Neural progenitor cell (in vitro differentiated cells): ENCODE data around the gene FBXO46. TPM values are rescaled to one million over a fixed set of nuclear protein-coding genes. Genes with fewer than 3 reads are reported as not detected.
A peak's percentile ranks its signal among the peaks of the same experiment; 100 is the strongest.

Experiments used
- DNase-seq: peaks from one replicate; pipeline ENCODE4 v3.0.0-alpha.2; 2016; ENCODE audit warnings: low spot score
- H2AFZ ChIP-seq: fragments of 200-600 bp; sonication (generic); replicated peaks from 2 replicates; pipeline ENCODE4 v1.6.1; 2016; ENCODE audit warnings: antibody characterized with exemption
- H3F3A ChIP-seq: fragments of 200-600 bp; sonication (generic); 2 replicates; pipeline ENCODE4 v1.6.1; 2016; ENCODE audit warnings: antibody characterized with exemption, low read depth
- H3K27ac ChIP-seq: fragments of 200-600 bp; sonication (generic); 2 replicates; pipeline ENCODE4 v1.5.1; 2016; ENCODE audit warnings: mild to moderate bottlenecking
- H3K27me3 ChIP-seq: fragments of 200-600 bp; sonication (generic); 2 replicates; pipeline ENCODE4 v1.6.1; 2016; ENCODE audit warnings: mild to moderate bottlenecking, moderate library complexity
- H3K36me3 ChIP-seq: fragments of 200-600 bp; sonication (generic); 2 replicates; pipeline ENCODE4 v1.5.1; 2016
- H3K4me1 ChIP-seq: fragments of 200-600 bp; sonication (generic); 2 replicates; pipeline ENCODE4 v1.6.1; 2016; ENCODE audit warnings: mixed run types
- H3K4me2 ChIP-seq: fragments of 200-600 bp; sonication (generic); 2 replicates; pipeline ENCODE4 v1.6.1; 2016
- H3K4me3 ChIP-seq: fragments of 200-600 bp; sonication (generic); 2 replicates; pipeline ENCODE4 v1.5.1; 2016
- H3K79me2 ChIP-seq: fragments of 200-600 bp; sonication (generic); 2 replicates; pipeline ENCODE4 v1.6.1; 2016; ENCODE audit warnings: low read depth
- H3K9ac ChIP-seq: fragments of 200-600 bp; sonication (generic); 2 replicates; pipeline ENCODE4 v1.6.1; 2016
- H3K9me3 ChIP-seq: fragments of 200-600 bp; sonication (generic); 2 replicates; pipeline ENCODE4 v1.5.1; 2016; ENCODE audit warnings: low read depth
- H4K20me1 ChIP-seq: fragments of 200-600 bp; sonication (generic); 2 replicates; pipeline ENCODE4 v1.6.1; 2016; ENCODE audit warnings: low read depth
- H3K27ac Mint-ChIP-seq: 3 replicates; pipeline ENCODE4 v1.8.0; 2021; ENCODE audit warnings: mixed read lengths
- H3K27me3 Mint-ChIP-seq: 2 replicates; pipeline ENCODE4 v1.8.0; 2022; ENCODE audit warnings: low read depth, mild to moderate bottlenecking, inconsistent platforms, moderate library complexity, mixed read lengths; ENCODE audit not compliant: insufficient read depth
- H3K36me3 Mint-ChIP-seq: 3 replicates; pipeline ENCODE4 v1.8.0; 2021; ENCODE audit warnings: mixed read lengths
- H3K4me1 Mint-ChIP-seq: 3 replicates; pipeline ENCODE4 v1.8.0; 2021; ENCODE audit warnings: mixed read lengths
- H3K4me3 Mint-ChIP-seq: 3 replicates; pipeline ENCODE4 v1.8.0; 2021; ENCODE audit warnings: mild to moderate bottlenecking, moderate library complexity, mixed read lengths
- H3K9me3 Mint-ChIP-seq: 3 replicates; pipeline ENCODE4 v1.8.0; 2020; ENCODE audit warnings: mixed read lengths
- EZH2 ChIP-seq: fragments of 200-600 bp; sonication (generic); IDR thresholded peaks from 2 replicates; pipeline ENCODE4 v1.6.1; 2017; ENCODE audit warnings: antibody characterized with exemption, mild to moderate bottlenecking, moderate library complexity
- EZH2phosphoT487 ChIP-seq: fragments of 200-600 bp; sonication (generic); IDR thresholded peaks from 2 replicates; pipeline ENCODE4 v1.6.1; 2017; ENCODE audit warnings: antibody characterized with exemption
- total RNA-seq: library from RNA; depleted of rRNA; stranded (reverse); fragments of >200 nt; gene quantifications from 2 replicates; pipeline ENCODE4 v1.2.3, GENCODE V29; 2015; ENCODE audit warnings: low replicate concordance
- TF ChIP-seq, protein P1 (sequence below): fragments of 200-600 bp; sonication (generic); IDR thresholded peaks from 2 replicates; pipeline ENCODE4 v1.5.1; 2017; ENCODE audit warnings: antibody characterized with exemption, mild to moderate bottlenecking

The FBXO46 gene
- total RNA-seq, 1 donor from 2014 or later = 7.5 TPM

DNA sequence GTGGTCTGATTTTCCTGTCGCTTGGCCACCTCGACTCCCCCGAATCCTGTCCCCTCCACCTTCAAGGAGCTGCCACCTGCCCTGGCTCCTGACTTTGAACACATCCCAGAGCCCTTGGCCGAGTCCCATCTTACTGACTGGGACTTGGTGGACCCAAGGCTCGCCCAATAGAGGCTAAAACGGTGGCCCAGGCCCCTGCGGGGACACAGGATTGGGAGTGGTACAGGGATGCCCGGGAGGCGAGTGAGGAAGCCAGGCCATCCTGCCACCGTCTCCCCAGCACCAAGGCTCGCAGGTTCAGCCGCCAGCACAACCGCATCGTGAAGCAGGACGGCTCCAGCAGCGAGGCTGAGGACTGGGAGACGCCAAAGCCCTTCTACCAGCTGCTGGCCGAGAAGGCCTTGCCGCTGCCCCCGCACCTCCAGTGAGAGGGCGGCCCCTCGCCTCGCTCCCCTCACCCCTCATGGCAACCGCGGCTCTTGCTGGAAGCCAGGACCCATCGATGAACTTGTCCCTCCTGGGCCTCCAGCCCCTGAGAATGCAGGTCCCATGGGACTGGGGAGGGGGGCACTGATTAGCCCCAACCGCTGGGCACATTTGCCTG lies 33.1 kb upstream of the FBXO46 start:
- Histone ChIP-seq H3K4me3 (no peak overlapping the region), H3F3A (peaks cover 26% of the 10 kb centered on the region), H3K9me3 (no peaks in the 10 kb centered on the region), H3K4me2 (peak overlapping the region; percentile 43), H3K4me1 (peaks cover 29% of the 10 kb centered on the region), H3K9ac (no peak overlapping the region), H3K27me3 (no peaks in the 10 kb centered on the region), H3K79me2 (peaks cover 25% of the 10 kb centered on the region), H3K36me3 (no peaks in the 10 kb centered on the region), H4K20me1 (peaks cover 14% of the 10 kb centered on the region), H2AFZ (no peak overlapping the region), H3K27ac (no peak overlapping the region)
- TF ChIP-seq, protein P1, sequence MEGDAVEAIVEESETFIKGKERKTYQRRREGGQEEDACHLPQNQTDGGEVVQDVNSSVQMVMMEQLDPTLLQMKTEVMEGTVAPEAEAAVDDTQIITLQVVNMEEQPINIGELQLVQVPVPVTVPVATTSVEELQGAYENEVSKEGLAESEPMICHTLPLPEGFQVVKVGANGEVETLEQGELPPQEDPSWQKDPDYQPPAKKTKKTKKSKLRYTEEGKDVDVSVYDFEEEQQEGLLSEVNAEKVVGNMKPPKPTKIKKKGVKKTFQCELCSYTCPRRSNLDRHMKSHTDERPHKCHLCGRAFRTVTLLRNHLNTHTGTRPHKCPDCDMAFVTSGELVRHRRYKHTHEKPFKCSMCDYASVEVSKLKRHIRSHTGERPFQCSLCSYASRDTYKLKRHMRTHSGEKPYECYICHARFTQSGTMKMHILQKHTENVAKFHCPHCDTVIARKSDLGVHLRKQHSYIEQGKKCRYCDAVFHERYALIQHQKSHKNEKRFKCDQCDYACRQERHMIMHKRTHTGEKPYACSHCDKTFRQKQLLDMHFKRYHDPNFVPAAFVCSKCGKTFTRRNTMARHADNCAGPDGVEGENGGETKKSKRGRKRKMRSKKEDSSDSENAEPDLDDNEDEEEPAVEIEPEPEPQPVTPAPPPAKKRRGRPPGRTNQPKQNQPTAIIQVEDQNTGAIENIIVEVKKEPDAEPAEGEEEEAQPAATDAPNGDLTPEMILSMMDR = no peak
- no peak for TF ChIP-seq EZH2
- TF ChIP-seq EZH2phosphoT487 = no peak
- Mint-ChIP-seq H3K27me3 (peaks cover 6% of the 10 kb centered on the region), H3K9me3 (no peaks in the 10 kb centered on the region), H3K36me3 (no peaks in the 10 kb centered on the region), H3K27ac (no peak overlapping the region), H3K4me1 (peaks cover 12% of the 10 kb centered on the region), H3K4me3 (no peak overlapping the region)
- DNase-seq = no peak

DNA sequence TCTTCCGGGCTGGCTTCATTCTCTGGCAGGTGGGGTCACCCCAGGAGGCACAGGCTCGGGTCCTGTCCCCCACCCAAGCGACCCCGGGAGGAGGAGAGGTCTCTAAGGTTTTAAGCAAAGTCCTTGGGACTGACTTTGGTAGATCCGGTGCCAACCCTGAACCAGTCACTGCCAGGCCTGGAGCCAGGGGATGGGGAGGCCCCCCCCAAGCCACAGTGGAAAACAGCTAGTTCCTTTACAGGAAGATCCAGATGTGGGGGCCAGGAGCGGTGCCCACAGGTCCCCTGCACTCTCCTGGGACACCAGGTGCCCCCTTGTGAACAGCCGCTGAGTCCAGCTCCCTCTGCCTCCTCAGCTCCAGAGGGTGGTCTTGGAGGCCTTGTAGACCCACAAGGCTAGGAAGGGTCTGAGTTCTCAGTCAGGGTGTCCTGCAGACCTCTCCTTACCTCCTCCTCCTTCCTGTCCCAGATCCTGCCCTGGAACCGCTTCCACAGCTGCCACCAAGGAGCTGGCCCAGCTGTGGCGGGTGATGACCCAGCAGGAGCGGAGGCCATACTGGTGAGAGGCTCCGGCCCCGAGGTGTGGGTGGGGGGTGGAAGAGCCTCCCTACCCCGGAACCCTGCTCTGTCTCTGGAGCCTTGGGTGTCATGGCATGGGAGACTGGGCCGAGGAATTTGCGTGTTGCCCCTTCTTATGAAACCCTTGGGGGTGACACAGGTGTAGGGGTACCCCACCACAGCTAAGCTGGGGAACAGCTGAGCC lies 32.4 kb upstream of the FBXO46 start:
- H2AFZ ChIP-seq = no peak overlapping the region
- TF ChIP-seq, protein P1 = no peak
- TF ChIP-seq EZH2 (no peak), EZH2phosphoT487 (no peak)
- no peak for DNase-seq
- Mint-ChIP-seq H3K9me3 (no peaks in the 10 kb centered on the region), H3K27ac (no peak overlapping the region), H3K36me3 (no peaks in the 10 kb centered on the region), H3K27me3 (peaks cover 6% of the 10 kb centered on the region), H3K4me3 (no peak overlapping the region), H3K4me1 (peaks cover 12% of the 10 kb centered on the region)
- H3K79me2 ChIP-seq = peaks cover 19% of the 10 kb centered on the region
- no peak overlapping the region for H3K4me2 ChIP-seq
- H3K27ac ChIP-seq = no peak overlapping the region
- no peak overlapping the region for H3K9ac ChIP-seq
- no peaks in the 10 kb centered on the region for H3K36me3 ChIP-seq
- H3K4me3 ChIP-seq = no peak overlapping the region
- H4K20me1 ChIP-seq = peaks cover 14% of the 10 kb centered on the region
- H3K27me3 ChIP-seq = no peaks in the 10 kb centered on the region
- peaks cover 29% of the 10 kb centered on the region for H3K4me1 ChIP-seq
- H3K9me3 ChIP-seq = no peaks in the 10 kb centered on the region
- peaks cover 18% of the 10 kb centered on the region for H3F3A ChIP-seq

DNA sequence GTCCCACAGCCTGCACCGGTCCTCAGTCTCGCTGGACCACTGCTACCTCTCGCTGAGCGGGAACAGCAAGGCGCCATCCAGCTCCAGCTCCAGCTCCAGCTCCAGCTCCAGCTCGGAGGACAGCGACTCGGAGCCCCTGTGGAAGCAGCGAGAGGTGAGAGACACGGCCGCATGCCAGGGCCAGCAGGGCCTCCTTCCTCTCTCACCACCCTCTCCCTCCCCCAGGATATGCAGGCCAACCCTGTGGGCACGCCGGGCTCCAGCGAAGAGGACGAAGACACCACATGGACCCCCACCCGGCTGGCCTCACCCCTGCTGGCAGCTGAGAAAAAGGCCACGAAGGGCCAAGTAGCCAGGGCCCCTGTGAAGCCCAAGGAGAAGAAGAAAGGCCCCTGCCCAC lies 31.0 kb upstream of the FBXO46 start:
- peaks cover 6% of the 10 kb centered on the region for H3K27me3 Mint-ChIP-seq
- no peak overlapping the region for H3K27ac Mint-ChIP-seq
- no peaks in the 10 kb centered on the region for H3K9me3 ChIP-seq
- no peak overlapping the region for H3K27ac ChIP-seq
- H3K79me2 ChIP-seq = peaks cover 5% of the 10 kb centered on the region
- no peaks in the 10 kb centered on the region for H3K9me3 Mint-ChIP-seq
- H3K4me3 ChIP-seq = no peak overlapping the region
- TF ChIP-seq, protein P1 = no peak
- no peak for TF ChIP-seq EZH2phosphoT487
- TF ChIP-seq EZH2 = no peak
- DNase-seq = no peak
- H3K36me3 Mint-ChIP-seq = no peaks in the 10 kb centered on the region
- H3K9ac ChIP-seq = no peak overlapping the region
- peaks cover 24% of the 10 kb centered on the region for H3K4me1 ChIP-seq
- H3K27me3 ChIP-seq = no peaks in the 10 kb centered on the region
- H2AFZ ChIP-seq = no peak overlapping the region
- H3K4me1 Mint-ChIP-seq = peaks cover 12% of the 10 kb centered on the region
- no peak overlapping the region for H3K4me3 Mint-ChIP-seq
- no peak overlapping the region for H3K4me2 ChIP-seq
- H4K20me1 ChIP-seq = peaks cover 6% of the 10 kb centered on the region
- H3F3A ChIP-seq = peaks cover 6% of the 10 kb centered on the region
- H3K36me3 ChIP-seq = no peaks in the 10 kb centered on the region
